Activated CD4-positive, CD25-positive, alpha-beta regulatory T cell treated with anti-CD3 and anti-CD28 coated beads, Interleukin-2, amount 50 U/mL, for 72 hours (primary cell): ENCODE results near the gene DCC.
"Not testable (repeated sequence)": the region's sequence is repeated elsewhere in the genome, so short reads cannot be mapped to it uniquely, and the experiment has no call there.

ENCODE experiments used
- DNase-seq: peaks from one replicate; pipeline ENCODE4 v3.0.0; 2021

Gene DCC

DNA sequence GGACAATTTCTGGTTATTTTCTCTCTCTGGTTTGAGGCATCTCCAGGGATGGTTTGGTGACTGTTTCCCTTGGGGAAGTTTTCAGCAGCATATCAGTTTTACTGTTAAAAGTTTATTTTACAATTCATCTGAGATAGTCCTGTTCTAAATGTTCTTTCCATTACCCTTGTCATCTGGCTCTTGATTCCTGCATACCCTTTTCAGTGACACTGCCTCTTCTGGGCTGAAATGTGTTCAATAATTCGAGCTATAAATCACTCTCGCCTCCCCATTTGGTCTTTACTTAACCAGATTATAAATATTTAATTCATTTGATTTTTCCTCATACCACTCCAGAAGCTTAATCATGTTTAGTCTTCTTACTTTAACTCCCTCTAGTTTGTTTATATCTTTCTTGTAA lies 9.5 kb downstream of the DCC start:
- no peak for DNase-seq

DNA sequence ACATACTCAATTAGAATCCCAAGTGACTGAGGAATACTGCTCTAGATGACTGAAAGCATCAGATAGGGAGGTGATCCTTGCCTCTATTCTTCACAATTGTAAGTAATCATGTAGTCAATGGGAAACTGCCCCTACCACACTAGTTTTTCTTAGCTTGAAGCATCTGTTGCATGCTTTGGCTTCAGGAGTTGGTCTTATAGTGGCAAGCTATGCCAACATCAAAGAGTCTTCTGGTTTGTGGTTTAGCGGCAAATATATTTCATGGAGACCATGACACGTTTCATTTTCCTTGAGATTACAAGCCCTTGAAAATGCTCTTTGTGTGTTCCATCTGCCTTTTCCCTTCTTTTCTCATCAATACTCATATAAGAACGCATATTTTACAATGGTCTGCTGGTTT lies 12.9 kb downstream of the DCC start:
- DNase-seq, result no peak

DNA sequence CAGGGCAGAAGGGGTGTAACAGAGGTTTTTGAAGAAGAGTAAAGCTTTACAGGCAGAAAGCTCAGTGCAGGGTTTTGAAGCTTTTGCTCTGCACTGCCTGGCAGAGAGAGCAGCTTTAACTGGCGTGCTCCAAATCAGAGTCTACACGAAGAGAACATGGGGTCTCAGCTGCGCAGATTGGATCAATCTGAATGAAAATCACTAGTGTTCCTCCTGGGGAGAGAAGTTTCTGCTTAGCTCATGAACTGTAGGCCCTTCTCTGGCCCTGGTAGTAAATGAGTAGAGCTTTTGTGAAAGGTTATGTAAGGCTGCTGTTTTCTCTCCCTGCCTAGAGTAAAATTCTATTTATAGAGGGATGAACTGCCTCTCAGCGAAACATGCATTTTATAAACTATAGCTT lies 13.6 kb downstream of the DCC start:
- no peak for DNase-seq

DNA sequence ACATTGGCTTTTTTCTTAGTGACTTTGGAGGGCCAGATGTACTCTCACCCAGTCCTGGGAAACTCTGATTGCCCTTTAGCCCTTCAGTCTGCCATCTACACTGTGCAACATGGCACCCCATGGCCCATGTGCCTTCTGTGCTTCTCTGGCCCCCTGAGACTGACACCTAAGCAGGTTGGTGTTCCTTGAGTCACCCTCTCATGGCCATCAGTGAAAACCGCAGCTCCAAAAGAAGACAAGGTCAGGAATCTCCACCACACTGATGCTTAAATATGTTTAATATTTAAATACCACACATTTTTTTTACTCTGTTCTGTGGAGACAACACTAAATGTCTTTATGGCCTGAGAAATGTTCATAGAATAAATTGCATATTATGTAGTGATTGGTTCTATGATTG lies 23.9 kb downstream of the DCC start:
- DNase-seq, result no peak

DNA sequence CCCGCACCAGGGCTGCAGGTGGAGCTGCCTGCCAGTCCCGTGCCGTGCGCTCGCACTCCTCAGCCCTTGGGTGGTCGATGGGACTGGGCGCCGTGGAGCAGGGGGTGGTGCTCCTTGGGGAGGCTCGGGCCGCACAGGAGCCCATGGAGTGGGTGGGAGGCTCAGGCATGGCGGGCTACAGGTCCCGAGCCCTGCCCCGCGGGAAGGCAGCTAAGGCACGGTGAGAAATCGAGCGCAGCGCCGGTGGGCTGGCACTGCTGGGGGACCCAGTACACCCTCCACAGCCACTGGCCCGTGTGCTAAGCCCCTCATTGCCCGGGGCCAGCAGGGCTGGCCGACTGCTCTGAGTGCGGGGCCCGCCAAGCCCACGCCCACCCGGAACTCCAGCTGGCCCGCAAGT lies 26.9 kb downstream of the DCC start:
- DNase-seq, result not testable (repeated sequence)

DNA sequence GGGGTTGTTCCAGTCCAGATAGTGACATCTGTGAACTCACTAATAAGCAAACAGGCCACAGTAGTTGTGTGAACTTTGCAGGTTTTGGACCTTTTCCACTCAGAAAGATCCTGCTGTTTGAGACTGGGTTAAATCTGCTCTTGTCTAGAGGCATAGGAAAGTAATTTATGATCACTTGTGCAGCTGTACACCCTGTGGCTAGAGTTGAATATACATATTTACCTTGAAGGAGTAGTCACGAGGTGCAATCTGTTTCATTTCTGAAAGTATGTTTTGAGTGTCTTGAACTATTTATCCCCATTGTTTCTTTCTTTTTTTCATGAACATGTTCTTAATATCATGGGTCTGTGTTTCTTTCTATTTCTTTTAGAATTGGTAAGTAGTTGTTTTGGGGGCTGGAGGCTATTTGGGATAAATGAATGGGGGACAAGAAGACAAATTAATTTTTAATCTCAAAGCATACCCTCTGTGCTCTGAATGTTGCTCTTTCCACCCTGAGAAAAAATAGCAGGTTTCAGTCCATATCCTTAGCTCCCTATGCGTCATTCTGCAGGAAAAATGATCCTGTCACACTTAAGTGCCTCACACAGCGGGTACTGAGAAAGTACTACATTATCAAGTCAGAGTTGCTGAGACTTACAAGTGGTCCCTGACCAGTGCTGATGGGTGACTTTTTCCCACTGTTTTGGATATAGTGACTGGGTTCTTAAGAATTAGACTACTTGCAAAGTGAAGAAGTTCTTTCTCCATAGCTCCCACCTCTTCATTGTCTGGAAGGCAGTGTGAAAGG lies 28.2 kb downstream of the DCC start:
- DNase-seq, result no peak

DNA sequence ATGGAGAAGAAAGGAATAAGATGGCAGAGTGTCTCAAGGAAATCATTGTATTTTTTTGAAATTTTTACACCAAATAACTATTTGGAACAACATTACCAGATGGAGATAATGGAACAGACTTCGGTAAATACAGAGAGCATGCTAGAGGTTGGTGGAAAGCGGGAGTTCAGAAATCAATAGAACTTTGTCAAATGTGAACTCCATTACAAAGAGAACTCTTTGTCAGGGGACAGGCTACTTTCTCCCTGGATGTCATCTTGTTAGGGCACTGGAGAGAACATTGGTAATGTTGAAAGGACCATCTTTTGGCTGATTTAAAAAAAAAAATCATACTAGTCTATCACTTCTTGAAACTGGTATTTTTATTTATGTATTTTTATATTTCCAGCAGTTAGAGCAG lies 30.8 kb downstream of the DCC start:
- no peak for DNase-seq

DNA sequence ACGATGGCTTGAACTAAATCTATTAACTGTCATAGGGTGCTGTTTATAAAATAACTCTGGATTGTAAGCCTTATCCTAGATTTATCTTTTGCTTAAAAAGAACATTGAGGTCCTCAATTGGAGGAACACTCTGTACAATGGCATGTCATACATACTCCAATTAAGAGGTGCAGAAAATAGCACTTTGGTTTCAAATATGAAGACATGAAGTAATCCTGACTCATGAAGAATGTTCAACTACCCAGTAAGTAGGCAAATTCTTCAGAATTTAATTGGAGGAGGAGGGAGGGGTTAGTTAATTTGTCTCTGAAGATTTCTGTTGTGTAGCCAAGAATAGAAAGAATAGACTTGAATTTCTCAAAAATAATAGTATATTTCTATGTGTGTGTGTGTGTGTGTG lies 36.1 kb downstream of the DCC start:
- DNase-seq, result no peak

DNA sequence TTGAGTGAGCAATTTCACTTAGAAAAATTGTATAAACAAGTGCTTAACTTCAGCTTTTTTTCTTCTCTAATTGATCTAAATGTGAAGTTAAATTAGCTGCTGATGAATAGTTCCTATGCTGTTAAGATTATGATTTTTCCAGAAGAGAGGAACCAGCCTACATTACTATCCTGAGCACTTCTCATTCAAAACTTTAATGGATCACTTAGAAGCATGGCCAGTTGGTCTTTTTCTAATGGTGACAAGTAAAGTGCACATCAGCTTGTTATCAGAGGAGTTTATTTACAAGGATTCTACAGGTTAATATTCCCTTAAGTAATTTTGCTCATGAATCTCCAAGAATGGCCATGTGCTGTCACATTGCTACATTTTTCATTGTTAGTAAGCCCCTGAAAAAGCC lies 37.1 kb downstream of the DCC start:
- DNase-seq, result no peak

DNA sequence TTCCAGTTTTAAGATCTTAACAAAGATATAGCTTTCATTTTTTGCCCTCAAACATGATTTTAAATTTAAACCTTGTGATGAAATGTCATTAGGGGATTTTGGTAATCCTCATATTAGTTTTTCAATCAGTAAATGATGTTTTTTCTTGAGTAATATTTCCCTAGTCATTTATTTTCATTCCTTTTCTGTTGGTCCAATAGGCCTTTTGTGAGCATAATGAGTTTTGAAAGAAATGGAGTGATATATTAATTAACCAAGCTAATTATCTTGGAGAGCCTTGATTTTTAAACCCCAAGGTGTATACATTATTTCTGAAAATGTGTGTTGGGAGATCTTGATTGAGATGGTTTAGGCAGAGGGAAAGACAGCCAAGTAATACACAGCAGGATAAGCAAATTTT lies 46.3 kb downstream of the DCC start:
- DNase-seq, result no peak

DNA sequence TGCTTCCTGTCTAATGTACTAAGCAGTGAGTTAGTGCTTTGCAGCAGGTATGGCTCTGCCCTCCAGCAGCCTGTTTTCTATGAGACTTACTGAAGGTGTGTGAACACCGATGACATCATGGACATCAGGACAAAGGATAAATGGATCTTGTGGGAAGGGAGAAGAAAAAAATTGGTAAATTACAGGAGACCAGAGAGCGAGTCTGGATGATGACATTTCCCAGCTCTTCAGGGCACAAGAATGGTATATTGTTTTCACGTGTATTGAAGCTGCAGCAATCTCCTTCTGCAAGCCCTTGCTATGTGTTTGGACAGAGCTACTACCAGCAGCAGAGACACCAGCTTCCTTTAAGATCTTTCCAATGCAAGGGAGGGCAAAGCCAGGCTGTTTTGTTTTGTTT lies 47.2 kb downstream of the DCC start:
- no peak for DNase-seq

DNA sequence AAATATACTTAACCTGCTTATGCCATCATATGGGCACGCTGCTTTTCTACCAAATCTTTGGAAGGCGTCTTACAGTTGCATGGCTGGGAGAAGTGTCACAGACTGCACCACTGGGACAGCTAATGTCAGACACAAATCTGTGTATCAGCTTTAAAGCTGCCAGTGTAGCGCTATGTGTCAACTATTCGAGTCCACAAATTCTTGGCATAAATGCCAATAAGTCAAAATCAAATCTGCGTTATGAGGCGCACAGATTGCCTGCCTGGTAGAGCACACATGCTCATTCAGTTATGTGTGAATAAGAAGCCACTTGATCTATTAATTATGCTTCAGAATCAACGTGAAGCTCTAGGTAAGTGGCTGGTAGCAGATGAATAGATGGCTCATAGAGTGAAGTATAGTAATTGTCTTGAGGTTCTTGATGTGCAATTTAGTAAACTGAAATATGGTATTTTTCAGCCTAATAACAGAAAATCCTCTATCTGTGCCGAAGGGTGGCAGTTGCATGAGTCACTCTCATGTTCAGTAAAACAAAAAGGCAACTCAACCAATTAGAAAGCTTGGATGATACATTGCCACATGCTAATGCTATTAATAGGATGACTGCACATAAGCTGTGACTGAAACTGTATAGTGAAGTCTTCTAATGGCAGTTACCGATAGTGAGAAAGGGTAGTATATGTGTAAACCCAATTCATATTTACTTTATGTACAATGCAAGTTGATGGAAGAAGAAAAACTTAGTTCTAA lies 52.0 kb downstream of the DCC start:
- no peak for DNase-seq

DNA sequence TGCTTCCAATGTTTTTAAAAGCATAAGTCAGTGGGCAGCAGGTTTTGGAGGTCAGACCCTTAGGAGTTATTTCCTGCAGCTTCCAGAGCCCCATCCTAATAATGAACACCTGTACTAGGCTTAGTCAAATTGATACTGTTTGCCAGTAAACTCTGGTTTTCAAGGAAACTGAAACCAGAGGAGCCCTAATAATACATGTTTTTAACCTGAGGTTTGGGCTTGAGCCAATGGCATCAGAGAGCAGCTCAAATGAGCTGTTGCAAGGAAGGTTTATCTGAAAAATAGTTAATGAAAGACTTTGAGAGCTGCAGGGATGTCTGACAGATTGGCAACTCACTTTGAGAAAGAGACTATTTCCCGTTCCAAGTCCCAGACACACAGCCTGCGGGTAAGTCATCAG lies 54.6 kb downstream of the DCC start:
- DNase-seq, result no peak

DNA sequence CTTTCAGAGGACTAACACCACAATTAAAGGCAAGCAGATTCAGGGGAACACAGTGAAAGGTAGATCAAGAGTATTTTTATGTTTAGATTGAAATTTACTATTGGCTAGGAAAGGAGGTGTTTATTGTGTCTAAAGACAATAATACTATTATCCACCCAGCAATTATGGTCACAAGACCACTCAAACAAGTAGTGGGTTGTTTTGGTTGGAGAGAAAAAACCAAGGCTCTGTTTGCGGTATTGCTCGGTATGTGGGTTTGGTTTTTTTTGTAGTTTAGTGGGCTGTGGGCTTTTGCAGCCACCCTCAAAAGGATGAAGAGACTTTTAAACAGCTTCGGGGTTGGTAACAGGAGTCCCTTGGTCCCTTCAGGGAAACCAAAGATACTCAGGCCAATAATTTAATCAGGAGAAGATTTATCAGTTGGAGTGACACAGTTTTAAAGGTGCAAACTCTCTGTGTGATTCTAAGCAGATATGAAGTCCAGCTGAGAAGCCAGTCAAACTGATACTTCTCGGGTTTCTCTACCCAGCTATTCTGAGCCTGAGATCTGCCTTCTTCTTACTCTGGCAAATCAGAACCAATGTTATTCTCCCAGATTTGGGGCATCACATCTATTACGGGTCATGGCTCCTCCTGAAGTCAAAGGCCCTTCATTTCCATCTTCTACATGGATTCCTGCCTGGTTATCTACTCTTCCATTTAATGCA lies 55.3 kb downstream of the DCC start:
- no peak for DNase-seq

DNA sequence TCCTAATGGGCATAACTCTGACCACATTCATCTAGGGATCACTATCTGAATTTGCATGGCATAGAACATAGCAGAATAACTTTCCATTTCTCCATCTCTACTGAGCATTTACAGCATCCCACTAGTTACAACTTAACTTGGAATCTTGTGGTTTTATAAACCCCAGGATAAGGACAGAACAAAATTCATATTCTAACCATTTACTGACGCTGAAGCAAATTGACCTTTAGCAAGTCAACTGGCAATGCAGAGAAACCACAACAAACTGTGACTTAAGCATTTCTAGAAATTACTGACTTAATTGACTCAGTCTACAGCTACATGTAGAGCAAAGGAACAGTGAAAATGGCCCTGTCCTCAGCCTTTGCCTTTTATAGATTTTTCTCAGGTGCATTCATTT lies 61.2 kb downstream of the DCC start:
- no peak for DNase-seq

DNA sequence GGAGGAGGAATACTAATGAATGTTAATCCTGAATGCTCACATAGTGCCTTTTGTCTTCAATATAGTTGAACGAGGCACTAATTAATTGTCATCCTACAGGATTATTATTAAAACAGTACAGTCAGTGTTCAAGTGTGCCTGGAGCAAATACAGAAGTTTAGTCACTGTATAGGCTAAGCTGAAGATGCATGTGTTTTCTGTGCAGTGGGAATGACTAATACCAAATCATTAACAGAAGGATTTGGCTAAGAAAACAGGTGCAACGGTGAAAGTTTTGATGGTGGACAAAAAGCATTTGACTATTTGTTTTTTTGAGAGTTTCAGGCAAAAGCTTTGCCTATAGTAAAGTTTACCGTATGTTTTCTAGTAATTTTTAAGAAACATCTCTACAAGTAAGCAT lies 62.8 kb downstream of the DCC start:
- DNase-seq, result no peak

DNA sequence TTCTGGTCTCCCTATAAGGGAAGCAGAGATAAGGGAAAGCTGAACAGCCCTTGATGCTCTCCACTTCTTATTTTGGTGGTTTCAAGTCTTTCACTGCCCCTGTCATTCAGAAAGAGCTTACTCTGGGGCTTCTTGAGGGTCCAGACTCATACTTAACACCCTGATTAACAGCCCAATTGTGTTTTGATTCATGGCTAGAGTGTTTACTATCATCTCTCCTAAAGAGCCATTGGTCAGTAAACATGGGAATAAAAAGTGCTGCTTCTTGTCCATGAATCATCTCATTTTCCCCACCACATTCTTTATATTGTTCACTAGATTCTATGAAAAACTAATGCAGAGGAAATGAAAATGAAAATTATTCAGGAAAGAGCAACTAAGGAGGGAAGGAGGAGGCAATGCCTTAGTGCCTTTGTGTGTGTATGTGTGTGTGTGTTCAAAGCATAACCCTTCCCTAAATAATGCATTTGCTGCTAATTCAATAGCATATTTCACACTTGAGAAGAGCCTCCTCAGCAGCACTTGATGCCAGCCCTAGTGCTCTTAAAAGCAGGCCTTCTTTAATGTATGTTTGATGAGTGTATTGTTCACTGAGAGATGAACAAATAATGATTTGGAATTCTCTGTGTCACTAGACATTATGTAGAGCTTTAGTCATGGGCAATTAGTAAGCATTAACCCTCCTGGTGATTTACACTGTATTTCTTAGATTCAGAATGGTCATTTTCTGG lies 63.5 kb downstream of the DCC start:
- DNase-seq, result no peak

DNA sequence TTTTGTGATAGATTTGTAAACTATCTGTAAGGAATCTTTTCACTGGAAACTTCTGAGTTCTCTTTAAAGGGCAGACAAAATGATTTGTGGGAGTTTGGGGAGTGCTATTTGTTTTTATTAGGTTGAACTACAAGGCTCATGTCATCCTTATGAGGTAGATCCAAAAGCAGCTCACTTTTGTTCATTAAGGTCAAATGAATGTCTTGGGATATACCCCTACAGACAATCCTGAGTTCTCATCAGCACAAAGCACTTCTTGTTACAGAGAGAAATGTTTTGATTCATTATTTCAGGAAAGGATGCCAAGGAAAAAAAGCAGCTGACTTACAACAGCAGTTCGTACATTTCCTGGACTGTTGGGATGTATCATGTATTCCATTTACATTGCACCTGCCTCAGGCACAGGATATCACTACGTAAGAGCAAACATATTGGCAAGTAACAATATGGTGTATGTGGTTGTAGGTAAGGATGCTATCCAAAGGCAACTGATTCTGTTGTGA lies 68.9 kb downstream of the DCC start:
- DNase-seq, result no peak

DNA sequence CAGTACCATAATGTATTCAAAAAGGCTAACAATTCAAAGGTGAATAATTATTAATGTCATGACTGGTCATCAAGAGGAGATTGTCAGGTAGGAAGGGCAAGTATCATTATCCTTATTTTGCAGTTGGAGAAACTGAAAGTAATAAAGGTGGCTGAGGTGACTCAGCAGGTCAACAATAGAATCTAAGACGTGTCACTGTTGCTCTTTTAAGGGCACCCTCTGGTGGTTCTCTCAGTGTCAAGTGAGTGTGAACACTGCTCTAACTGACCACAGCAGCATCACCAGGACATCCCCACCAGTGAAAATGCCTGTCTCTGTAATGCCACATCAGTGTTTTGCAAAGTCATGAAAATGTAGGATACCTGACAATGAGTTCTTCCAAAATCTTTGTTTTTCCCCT lies 69.7 kb downstream of the DCC start:
- DNase-seq, result no peak

DNA sequence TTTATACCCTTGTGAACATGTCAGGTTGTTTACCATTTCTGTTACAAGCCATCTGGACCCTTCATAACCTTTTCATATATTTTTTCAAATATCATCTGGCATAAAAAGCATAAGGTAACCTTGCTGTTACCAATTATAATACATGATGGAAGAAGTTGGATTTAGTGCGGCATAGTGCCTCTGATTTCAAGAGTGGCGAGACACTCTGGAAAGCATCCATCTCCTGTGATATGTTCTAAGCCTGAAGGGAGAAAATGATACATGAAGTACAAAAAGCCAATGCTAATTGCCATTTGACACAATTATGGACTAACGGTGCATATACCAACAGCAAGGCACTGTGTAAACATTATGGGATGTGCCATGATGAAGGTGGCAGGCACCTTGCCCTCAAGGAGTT lies 75.1 kb downstream of the DCC start:
- DNase-seq, result no peak

DNA sequence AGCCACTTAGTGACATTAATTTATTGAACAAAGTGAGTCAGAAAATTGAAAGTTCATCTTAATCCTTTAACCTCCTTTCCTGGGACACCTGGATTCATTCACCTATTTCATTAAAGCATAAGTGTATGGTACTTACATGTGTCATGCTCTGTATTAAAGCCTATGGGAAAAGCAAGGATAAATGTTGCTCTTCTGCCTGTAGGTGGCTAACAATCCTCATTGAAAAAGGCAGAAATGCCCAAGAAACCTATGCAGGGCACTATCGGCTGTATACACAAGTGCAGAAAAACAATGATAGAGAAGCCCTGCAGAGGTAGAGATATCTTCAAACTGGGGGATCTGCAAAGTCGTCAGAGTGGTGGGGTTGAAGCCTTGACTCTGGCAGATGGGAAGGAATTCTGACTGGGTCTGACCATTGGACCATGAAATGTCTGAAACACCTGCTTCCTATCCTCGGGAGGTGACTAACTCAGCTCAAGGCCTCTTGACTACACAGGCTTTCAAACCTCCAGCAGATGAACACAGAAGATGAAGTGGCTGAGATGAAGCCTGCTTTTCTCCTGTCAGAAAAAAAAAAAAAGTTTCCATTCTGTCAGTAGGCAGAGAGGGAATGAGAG lies 83.1 kb downstream of the DCC start:
- DNase-seq, result no peak

DNA sequence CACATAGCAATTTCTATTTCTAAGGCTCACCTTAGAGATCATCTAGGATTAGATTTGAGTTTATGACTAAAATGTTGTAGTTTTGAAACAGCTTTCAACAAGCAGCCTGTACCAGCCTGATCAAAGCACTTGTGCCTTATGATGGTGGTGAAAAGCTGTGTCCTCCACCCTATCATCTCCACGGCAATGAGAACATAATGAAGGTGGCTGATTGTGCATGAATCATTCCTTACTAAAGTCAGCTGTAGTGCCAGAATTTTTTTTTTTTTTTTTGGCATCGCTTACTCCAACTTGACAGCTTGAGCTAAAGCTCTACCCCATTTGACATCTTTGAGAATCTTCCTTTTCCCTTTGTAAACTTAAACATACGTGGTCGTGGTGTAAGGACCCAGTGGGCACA lies 86.0 kb downstream of the DCC start:
- no peak for DNase-seq

DNA sequence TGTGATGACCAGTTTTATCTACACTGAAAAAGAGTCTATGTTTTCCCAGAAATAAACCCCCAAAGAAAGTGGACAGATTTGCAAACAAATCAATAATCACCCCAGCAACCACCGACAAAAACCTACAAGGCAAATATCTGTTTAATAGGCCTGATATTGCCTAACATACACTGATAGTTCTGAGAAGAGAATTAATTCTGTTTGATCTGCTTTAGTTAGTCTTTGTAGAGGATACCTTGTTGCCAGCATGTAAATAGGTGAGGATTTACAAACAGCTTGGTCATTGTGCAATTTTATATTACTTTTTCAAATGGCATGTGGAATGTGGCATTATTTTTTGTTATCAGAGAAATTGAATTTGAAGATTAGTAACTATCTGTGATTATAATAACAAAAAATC lies 86.5 kb downstream of the DCC start:
- DNase-seq, result no peak
